HG02852 (cell line): ENCODE measurements around the gene CCBE1.

ENCODE experiments used
- ATAC-seq: cut with Tn5 transposase; IDR thresholded peaks from one replicate; pipeline ENCODE4 v1.9.1; 2021; ENCODE audit warnings: mild to moderate bottlenecking, moderate library complexity; ENCODE audit not compliant: unreplicated experiment

Gene CCBE1

DNA sequence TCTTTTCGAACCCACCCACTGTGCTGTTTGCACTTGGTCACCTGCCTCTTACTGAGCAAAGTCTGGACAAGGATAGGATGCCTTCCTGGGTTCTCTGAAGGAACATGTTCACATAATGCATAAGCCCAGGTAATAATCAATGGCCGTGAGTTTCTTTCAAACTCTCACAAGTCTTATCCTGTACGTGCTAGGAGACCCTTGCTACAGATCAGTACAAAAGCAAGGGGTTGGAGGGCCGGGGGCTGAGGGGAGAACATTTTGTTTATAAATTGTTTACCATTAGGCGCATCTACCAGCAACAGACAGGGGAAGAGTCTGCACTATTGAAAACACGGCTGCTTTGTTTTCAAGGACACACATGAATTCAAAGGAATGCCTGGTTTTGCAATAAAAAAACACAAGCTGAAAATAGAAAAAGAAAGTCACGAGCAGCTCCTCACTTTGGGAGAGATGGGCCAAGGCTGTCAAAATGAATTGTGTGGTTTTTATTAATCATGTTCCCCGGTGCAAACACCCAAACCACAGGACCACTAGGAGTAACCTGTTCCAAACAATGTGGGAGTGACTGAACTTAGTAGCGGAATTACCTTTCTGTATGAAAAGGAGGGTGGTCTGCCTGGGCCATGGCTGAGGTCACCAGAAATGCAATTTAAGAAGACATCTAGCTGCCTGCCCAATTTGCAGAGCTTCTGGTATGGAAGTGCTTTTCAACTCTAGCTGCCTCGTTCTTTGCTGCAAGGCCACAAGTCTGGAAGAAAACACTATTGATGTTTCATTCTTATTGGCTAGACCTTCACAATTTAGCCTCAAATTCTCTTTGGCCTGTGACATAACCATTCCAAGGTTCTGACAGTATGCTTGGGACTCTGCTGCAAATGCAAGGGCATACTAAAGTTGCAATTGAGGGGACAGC, 73.5 kb downstream of the CCBE1 start:
- no peak for ATAC-seq

DNA sequence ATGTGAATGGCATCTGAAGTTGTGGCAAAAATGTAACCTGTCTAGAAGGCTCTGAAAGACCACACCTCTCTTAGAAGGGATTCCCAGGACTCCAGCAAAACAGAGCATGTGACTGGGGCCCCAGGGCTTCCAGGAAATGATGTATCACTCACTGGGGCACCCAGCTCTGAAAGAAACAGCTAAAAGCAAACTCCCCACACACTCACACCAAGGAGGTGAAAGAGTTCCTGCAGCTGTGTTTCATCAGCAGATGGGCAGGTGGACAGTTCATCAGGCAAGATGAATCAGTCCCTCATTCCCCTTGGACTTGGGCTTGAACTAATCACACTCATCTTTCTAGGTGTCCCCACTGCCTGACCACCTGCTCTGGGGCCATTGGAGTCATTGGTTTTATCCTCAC, 76.2 kb downstream of the CCBE1 start:
- ATAC-seq = no peak

DNA sequence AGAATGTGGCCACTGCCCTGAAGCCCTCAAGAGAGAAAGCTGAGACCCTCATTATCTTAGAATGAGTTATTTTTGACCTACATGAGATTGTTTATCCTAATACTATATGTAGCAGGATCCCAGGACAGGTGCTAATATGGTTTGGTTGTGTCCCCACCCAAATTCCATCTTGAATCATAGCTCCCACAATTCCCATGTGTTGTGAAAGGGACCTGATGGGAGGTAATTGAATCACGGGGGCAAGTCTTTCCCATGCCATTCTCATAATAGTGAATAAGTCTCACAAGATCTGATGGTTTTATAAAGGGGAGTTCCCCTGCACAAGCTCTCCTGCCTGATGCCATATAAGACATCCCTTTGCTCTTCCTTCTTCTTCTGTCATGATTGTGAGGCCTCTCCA, 76.8 kb downstream of the CCBE1 start:
- ATAC-seq = no peak

DNA sequence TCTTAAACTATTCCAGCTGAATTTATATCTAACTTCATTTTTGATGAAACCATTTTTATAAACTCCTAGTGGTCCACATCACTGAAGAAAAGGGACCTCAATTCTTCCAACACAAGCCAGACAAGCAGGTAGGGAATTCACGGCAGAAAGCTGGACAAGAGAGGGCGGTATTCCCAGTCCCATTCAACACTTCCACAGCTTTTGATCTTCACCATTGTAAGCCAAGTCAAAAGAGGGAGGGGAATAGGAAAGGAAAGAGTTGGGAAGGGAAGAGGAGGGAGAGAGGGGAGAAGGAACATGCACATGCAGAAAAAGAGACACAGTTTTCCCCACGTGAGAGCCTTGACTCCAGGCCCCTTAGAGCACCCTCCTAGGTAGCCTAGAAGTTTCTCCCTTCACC, 77.4 kb downstream of the CCBE1 start:
- no peak for ATAC-seq

DNA sequence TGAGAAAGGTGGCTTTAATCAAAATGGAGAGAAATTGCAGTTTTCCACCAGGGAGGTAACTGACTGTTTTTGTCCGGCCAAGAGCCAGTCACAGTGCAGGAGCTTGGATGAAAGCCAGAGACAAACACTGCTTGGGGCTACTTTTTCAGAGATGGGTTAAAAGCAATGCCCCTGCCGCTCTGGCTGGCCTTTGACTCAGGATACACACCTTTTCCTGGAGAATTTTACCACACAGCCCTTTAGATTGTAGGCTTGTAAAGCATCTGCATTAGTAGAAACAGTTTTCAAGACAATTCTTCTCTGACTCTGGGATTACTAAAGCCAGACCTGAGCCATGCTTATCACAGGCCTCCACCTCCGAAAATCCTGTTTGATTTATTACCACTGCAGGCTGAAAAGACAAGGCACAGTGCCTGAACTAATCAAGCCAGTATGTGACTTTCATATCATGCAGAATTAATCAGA, 79.7 kb downstream of the CCBE1 start:
- ATAC-seq = no peak

DNA sequence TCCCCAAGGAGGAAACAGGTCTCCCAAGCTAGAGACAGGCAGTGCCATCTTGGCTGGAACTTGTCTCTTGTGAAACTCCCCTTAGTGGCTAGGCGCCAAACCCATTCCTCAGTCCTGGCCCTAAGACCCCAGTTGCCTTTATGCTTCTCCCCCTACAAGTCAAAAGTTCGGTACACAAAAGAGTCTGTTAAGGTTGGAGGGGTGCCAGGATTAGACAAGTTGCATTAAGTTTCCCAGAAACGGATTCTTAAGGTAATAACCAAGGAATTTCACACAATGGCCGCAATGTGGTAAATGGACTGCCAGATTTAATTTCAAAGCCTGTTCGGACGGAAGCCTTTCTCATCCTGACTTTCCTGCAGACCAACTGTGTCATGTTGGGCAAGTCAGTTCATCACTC, 80.7 kb downstream of the CCBE1 start:
- no peak for ATAC-seq

DNA sequence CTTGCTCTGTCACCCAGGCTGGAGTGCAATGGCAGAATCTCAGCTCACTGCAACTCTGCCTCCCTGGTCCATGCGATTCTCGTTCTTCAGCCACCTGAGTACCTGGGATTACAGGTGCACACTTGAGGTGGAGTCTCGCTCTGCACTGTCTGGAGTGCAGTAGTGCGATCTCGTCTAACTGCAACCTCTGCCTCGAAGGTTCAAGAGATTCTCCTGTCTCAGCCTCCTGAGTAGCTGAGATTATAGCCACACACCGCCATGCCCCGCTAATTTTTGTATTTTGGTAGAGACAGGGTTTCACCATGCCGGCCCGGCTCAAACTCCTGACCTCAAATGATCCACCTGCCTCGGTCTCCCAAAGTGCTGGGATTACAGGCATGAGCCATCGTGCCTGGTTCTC, 83.3 kb downstream of the CCBE1 start:
- no peak for ATAC-seq

DNA sequence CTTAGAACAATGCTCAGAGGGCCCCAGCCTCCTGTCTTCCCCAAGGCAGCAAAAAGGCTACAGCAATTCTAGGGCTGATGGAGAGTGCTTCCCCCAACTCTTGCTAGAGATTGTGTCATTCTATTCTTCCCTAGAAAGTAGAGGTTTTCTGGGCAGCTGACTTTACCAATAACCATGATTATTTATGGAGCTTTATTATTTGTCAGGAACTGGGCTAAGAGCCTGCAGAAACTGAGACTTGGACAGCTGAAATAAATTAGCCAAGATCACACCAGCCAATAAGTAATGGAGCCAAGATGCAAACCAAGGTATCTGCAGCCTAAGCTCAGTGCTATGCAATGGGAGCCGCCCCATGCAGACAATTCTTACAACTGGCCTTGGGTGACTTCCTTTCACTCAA, 84.8 kb downstream of the CCBE1 start:
- no peak for ATAC-seq

DNA sequence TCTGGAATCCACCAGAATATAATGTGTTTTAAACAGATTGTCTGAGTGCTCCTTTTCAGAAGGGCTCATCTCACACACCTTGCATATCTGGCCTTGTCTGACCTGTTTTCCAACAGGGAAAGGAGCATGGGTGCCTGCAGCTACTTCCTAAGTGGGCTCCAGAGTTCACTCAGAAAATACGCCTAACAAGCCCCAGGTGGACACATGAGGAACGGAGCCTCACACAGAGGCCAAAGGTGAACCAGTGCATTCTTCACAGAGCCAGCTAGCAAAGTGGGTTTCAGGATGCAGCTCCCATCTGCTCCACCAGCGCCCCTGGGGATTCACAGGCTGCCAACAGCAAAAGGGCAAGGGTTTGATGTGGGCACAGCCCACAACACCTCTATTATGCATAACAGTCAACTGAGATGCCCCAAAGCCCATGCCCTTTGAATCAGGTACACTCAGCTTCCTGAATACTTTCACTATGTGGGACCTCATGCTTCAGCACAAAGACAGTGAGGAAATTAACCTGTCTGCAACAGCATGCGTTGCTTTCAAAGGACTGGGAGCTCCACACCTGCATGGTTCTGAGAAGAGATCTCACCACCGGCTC, 86.6 kb downstream of the CCBE1 start:
- ATAC-seq = no peak

DNA sequence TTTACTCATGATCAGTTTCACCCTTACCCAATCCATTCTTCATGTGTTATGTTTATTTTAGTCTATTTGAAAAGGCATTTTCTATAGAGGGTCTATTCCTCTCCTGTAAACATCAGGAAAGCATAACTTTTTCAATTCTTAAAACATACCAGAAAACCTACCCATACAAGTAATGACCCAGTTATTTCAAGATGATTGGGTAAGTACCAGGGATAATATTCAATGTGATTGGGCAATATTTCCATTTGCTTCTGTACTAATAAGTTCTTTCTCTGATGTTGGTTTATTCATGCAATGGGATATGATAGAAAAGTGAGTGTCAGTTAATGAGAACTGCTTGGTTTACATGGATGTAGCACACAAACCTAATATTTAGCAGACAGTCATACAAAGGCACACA, 87.6 kb downstream of the CCBE1 start:
- ATAC-seq = no peak

DNA sequence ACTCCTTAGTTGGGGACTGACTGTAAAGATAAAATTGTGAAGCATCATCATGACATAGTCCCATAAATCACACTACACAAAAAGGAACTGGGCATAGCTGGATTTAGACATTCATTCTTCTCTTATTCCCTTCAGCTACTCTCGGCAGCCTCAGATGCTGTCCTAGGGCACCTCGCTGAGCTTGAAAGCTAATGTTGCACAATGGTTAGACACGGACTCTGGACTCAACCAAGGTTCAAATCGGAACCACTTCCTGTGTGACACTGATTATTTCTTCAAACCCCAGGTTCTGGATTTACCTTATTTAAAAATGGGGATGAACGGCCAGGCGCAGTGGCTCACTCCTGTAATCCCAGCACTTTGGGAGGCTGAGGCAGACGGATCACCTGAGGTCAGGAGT, 89.8 kb downstream of the CCBE1 start:
- ATAC-seq = no peak

DNA sequence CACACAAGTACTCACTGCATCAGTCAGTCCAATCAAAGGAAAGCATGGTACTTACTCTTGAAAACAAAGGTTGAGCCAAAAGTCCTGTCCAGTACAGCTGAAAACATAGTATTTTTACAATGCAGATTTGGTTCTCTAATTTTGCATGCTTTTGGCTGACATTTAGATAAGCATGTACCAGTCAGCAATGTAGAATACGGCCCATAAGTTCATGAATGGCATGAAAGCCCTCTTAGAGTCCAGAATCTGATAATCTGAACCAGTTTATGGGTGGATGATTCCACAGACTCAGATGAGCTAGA, 90.2 kb downstream of the CCBE1 start:
- ATAC-seq = no peak

DNA sequence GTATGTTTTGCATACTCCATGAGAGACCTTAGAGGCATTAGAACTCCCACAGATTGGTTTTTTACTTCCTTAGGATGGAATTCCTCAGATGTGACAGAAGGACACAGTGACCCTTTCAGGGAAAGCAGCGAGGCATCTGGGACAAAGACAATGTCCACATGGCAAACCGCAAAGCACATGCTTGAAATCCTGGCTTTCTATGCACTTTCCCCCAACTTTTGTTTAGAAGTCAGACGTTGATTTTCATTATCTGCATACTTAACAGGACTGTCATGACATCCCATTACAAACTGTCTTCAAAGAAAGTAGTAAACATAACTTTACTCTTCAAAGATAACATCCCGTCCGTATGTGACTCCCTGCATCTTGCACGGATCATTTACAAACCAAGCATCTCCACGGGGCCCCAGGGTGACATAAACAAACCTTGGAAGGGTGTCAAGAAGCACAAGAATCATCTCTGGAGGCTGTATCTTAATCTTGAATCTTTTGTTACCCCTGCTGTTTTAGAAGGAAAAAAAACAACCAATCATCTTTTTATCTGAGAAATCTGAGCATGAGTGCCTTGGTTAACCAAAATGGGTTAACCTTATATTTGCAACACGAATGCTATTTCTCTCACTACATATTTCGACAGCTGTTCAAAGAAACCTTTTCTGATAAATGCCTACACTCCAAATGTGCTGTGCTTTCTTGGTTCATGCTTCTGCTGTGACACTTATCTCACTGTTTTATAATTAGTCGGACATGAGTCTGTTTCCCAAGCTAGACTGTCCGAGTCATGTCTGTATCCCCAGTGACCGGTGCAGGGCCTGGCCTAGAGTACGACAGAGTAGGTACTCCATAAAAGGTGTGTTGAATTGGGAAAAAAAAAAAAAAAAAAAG, 90.8 kb downstream of the CCBE1 start:
- ATAC-seq = no peak

DNA sequence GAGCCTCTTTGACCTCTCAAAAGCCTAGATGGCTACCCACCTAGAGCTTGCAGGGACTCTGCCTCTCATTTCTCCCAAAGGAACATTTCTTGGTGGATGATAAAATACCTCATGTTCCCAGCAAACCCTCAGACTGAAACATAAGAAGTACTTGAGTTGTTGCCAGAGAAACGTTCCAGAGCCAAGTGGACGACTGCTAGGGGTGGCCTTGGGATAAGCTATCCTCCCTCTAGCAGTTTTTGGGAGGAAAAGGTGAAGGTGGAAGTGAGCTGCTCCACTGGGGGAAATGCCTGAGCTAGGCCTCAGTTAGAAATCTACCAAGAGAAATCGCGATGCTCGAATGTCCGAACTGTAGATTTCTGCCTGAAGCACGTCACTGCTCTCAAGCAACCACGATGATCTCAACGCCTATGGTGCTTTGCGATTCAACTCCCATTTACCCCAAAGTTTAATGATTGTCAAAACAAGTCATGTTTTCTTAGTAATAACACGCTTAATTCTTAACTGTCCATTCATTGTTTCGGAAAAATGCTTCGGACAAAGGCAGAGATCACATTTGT, 91.5 kb downstream of the CCBE1 start:
- ATAC-seq = no peak

DNA sequence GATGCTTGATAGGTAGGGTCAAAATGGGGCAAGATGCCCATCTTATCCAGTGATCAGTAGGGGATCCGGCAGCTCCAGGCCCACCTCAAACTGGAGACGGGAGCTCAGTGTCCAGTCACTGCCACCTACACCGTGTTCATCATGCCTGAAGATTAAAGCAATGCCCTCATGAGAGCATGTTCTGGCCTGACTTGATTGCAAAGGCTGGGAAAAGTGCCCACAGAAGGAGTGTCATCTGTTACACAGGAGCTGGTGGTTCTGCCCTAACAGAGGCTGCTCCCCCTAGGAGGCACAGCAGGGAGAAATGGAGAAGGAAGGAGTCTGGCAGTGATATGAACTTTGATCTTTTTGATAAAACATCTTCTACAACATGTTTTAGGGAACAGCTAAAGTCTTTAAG, 92.3 kb downstream of the CCBE1 start:
- no peak for ATAC-seq

DNA sequence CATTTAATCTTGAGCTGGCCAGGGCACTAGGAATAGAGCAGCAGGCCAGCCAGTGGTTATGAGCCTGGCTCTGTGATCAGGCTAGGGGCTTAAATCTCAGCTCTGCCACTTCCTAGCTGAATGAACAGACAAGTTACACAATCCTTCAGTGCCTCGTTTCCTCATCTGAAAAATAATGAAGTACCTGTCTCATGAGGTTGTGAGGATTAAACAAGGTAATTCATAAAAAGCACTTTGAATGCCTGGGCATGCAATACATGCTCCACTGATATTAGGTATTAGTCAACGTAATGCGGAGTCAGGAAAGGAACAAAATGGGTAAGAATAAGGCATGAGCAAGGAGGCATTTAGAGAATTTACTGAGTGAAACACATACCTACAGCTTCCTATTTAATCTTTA, 100.2 kb downstream of the CCBE1 start:
- ATAC-seq = no peak

DNA sequence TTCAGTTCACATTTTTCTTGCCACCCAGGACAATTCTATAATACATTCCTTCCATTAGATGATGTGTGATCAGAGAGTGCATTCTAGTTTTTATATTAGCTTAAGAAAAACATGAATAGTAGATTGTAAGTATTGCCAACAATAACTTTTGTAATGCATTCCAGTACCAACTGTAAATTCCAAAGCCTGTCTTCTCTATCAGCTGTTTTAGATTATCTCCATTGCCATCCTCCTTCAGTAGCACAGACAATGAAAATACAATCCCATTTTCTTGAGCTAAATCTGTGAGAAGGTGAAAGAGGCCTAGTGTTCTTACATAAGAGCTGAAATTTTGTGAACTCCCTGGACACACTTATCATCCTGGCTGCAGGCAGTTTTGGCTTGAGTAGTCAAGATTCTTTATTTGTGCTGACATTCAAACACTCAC, 103.9 kb downstream of the CCBE1 start:
- no peak for ATAC-seq

DNA sequence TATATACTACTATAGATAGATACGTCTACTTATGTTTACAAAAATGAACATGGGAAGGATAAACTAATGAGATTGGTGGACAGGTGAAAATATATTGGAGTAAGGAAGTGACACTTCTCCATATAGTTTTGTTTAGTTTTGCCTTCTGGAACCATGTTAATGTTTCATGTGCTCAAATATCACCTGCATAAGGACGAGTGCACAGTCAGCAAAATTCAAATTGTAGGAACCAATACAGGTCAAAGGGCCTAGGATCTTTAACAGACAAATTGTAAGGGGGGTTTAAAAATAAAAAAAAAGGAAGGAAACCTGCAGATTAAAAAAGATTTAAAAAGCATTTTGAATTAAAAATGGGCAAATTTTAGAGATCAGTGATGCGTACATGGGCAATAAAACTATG, 104.6 kb downstream of the CCBE1 start:
- no peak for ATAC-seq

DNA sequence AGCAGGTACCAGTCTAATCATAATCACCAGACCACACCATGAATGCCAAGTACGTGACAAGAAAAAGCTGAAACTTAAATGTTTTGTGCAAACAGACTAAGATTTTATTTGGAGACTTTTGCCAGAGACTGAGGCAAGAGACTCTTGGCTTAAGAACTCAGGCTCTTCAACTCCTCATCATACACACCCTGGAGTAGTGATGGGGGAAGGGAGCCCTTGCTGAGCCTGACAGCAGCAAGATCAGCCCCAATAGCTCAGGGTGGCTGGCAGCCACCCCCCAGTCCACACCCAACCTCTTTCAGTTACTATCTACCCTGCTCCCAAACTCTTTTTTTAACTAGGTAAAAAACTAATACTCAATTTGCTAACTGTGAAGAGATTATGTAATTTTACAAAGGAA, 114.8 kb downstream of the CCBE1 start:
- no peak for ATAC-seq

DNA sequence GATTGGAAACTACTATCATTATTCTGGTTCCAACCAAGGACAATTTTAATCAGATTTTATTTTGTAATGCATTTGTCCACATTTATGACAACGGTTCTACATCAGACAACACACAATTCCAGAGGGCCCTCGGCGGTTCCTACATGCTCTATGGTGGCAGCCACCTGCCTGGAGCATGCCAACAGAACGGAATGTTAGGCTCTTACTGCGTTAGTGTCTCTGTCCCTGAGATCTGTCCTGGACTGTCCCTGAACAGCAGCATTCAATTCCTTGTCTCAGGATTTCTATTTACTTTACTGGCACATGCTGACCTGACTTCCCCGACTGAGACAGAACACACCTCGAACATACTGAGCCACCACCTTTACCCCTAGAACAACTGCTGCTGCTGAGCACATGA, 117.7 kb downstream of the CCBE1 start:
- no peak for ATAC-seq

DNA sequence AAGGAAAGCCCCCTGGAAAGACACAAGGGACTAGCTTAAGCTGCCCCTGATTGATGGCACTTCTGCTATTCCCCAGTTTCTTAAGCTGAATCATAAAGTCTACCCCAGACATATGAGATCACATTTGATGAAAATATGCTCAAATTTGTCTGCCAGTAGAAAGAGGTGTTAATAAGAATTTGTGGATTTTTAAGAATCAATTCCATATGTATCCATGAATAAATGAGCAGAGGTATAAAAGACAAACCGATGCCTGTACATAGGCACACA, 119.9 kb downstream of the CCBE1 start:
- ATAC-seq = no peak
